Measurements from ENCODE around the gene SMPX.

DNA sequence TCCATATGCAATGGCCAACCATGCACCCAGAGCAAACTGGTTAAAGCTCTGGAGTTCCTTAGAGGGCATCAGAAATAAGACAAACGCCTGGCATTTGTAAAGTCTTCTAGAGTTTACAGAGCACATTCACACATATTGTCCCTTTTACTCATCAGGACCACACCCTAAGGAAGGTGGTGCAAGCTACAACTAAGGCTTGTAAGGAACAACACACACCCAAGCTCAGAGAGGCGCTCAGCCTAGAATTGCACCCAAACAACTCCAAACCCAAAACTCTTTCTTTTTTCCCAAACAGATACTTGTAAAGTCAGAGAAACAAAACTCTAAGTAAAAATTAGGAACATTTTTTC, 46.1 kb downstream of the SMPX start:
- TF ChIP-seq, protein P1, sequence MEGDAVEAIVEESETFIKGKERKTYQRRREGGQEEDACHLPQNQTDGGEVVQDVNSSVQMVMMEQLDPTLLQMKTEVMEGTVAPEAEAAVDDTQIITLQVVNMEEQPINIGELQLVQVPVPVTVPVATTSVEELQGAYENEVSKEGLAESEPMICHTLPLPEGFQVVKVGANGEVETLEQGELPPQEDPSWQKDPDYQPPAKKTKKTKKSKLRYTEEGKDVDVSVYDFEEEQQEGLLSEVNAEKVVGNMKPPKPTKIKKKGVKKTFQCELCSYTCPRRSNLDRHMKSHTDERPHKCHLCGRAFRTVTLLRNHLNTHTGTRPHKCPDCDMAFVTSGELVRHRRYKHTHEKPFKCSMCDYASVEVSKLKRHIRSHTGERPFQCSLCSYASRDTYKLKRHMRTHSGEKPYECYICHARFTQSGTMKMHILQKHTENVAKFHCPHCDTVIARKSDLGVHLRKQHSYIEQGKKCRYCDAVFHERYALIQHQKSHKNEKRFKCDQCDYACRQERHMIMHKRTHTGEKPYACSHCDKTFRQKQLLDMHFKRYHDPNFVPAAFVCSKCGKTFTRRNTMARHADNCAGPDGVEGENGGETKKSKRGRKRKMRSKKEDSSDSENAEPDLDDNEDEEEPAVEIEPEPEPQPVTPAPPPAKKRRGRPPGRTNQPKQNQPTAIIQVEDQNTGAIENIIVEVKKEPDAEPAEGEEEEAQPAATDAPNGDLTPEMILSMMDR (IDR thresholded peaks at IDR 0.05 in 4 of 5, conservative IDR thresholded peaks at IDR 0.05 in 1 of 5) = no peak
- no peak for TF ChIP-seq POLR2A (IDR thresholded peaks at IDR 0.05)
